ENCODE results near the gene HECW1. TPM values are rescaled to one million over a fixed set of nuclear protein-coding genes. Genes with fewer than 3 reads are reported as not detected.

HECW1 gene
- total and polyA plus RNA-seq, 4 experiments from 2014 or later, result not detected

GRCh38 chr7:43281268-43281667 is 168.8 kb downstream of the HECW1 start:
- no peaks in the 10 kb centered on the region for H3K9me3 ChIP-seq (ENCODE audit: control insufficient read depth in 1 of 2, low read length in 2 of 2)
- Mint-ChIP-seq H3K27me3 (peaks cover 15 to 17% of the 10 kb centered on the region in 2 donors), H3K27ac (no peak overlapping the region), H3K4me1 (no peaks in the 10 kb centered on the region), H3K36me3 (no peaks in the 10 kb centered on the region), H3K9me3 (peaks cover 0 to 6% (median 4%) of the 10 kb centered on the region in 8 donors), H3K4me3 (no peak overlapping the region)
- ChIA-PET POLR2A (ENCODE audit: partially characterized antibody) (no interaction called here), CTCF (ENCODE audit: partially characterized antibody) (no interaction called here)
- H3K36me3 ChIP-seq (ENCODE audit: insufficient read depth, low read length), result no peaks in the 10 kb centered on the region
- H3K4me3 ChIP-seq (ENCODE audit: low read length in 2 of 2), result no peak overlapping the region
- H3K27ac ChIP-seq (ENCODE audit: low read depth, low read length), result no peak overlapping the region
- H3K4me1 ChIP-seq (ENCODE audit: insufficient read depth, low read length), result no peaks in the 10 kb centered on the region
- intact Hi-C loops (cut with micrococcal nuclease), result no loop called here
- no peaks in the 10 kb centered on the region for H3K27me3 ChIP-seq (ENCODE audit: insufficient read depth, low read length)
- no peak for DNase-seq

- peaks cover 11 to 17% of the 10 kb centered on the region in 2 donors for H3K27me3 Mint-ChIP-seq
- POLR2A ChIA-PET (ENCODE audit: partially characterized antibody), result no interaction called here
- no peak overlapping the region for H3K4me3 Mint-ChIP-seq
- H3K9me3 Mint-ChIP-seq, result peaks cover 0 to 16% (median 7%) of the 10 kb centered on the region in 8 donors
- no peaks in the 10 kb centered on the region for H3K36me3 Mint-ChIP-seq
- H3K27ac Mint-ChIP-seq, result no peak overlapping the region
- intact Hi-C loops (cut with micrococcal nuclease), result no loop called here
- no peaks in the 10 kb centered on the region for H3K4me1 Mint-ChIP-seq
- CTCF ChIA-PET (ENCODE audit: partially characterized antibody), result no interaction called here
- no peak for DNase-seq
- H3K9me3 ChIP-seq (ENCODE audit: control insufficient read depth in 1 of 2, low read length in 2 of 2), result no peaks in the 10 kb centered on the region
- H3K4me3 ChIP-seq (ENCODE audit: low read length in 2 of 2), result no peak overlapping the region
- no peaks in the 10 kb centered on the region for H3K36me3 ChIP-seq (ENCODE audit: insufficient read depth, low read length)
- no peak overlapping the region for H3K27ac ChIP-seq (ENCODE audit: low read depth, low read length)
- no peaks in the 10 kb centered on the region for H3K4me1 ChIP-seq (ENCODE audit: insufficient read depth, low read length)
- no peaks in the 10 kb centered on the region for H3K27me3 ChIP-seq (ENCODE audit: insufficient read depth, low read length)
Observed at GRCh38 chr7:43283706-43284105, 171.3 kb downstream of the HECW1 start.

GRCh38 chr7:43289826-43290225 is 177.4 kb downstream of the HECW1 start:
- ChIA-PET POLR2A (ENCODE audit: partially characterized antibody) (no interaction called here), CTCF (ENCODE audit: partially characterized antibody) (no interaction called here)
- Histone ChIP-seq H3K36me3 (ENCODE audit: insufficient read depth, low read length) (no peaks in the 10 kb centered on the region), H3K27me3 (ENCODE audit: insufficient read depth, low read length) (peaks cover 5% of the 10 kb centered on the region), H3K9me3 (ENCODE audit: control insufficient read depth in 1 of 2, low read length in 2 of 2) (peaks cover 0 to 10% of the 10 kb centered on the region in 2 donors), H3K4me1 (ENCODE audit: insufficient read depth, low read length) (no peaks in the 10 kb centered on the region), H3K4me3 (ENCODE audit: low read length in 2 of 2) (no peak overlapping the region), H3K27ac (ENCODE audit: low read depth, low read length) (no peak overlapping the region)
- H3K9me3 Mint-ChIP-seq, result peaks cover 0 to 33% (median 19%) of the 10 kb centered on the region in 8 donors
- H3K4me1 Mint-ChIP-seq, result no peaks in the 10 kb centered on the region
- H3K36me3 Mint-ChIP-seq, result no peaks in the 10 kb centered on the region
- H3K27me3 Mint-ChIP-seq, result peaks cover 8% of the 10 kb centered on the region in 2 donors
- intact Hi-C loops (cut with micrococcal nuclease), result no loop called here
- DNase-seq, result no peak
- H3K4me3 Mint-ChIP-seq, result no peak overlapping the region
- H3K27ac Mint-ChIP-seq, result no peak overlapping the region

GRCh38 chr7:43290978-43291377 is 178.5 kb downstream of the HECW1 start:
- peaks cover 0 to 33% (median 16%) of the 10 kb centered on the region in 8 donors for H3K9me3 Mint-ChIP-seq
- no peak overlapping the region for H3K4me3 Mint-ChIP-seq
- CTCF ChIA-PET (ENCODE audit: partially characterized antibody), result no interaction called here
- H3K9me3 ChIP-seq (ENCODE audit: control insufficient read depth in 1 of 2, low read length in 2 of 2), result peaks cover 0 to 10% of the 10 kb centered on the region in 2 donors
- POLR2A ChIA-PET (ENCODE audit: partially characterized antibody), result no interaction called here
- H3K4me3 ChIP-seq (ENCODE audit: low read length in 2 of 2), result no peak overlapping the region
- intact Hi-C loops (cut with micrococcal nuclease), result no loop called here
- H3K4me1 Mint-ChIP-seq, result no peaks in the 10 kb centered on the region
- H3K27me3 Mint-ChIP-seq, result peaks cover 7 to 8% of the 10 kb centered on the region in 2 donors
- H3K4me1 ChIP-seq (ENCODE audit: insufficient read depth, low read length), result no peaks in the 10 kb centered on the region
- no peaks in the 10 kb centered on the region for H3K36me3 Mint-ChIP-seq
- H3K27ac Mint-ChIP-seq, result no peak overlapping the region
- no peak overlapping the region for H3K27ac ChIP-seq (ENCODE audit: low read depth, low read length)
- H3K27me3 ChIP-seq (ENCODE audit: insufficient read depth, low read length), result peaks cover 5% of the 10 kb centered on the region
- no peaks in the 10 kb centered on the region for H3K36me3 ChIP-seq (ENCODE audit: insufficient read depth, low read length)
- DNase-seq, result no peak

- Histone ChIP-seq H3K27ac (ENCODE audit: low read depth, low read length) (no peak overlapping the region), H3K27me3 (ENCODE audit: insufficient read depth, low read length) (peaks cover 5% of the 10 kb centered on the region), H3K36me3 (ENCODE audit: insufficient read depth, low read length) (no peaks in the 10 kb centered on the region), H3K4me1 (ENCODE audit: insufficient read depth, low read length) (no peaks in the 10 kb centered on the region), H3K4me3 (ENCODE audit: low read length in 2 of 2) (no peak overlapping the region), H3K9me3 (ENCODE audit: control insufficient read depth in 1 of 2, low read length in 2 of 2) (peaks cover 0 to 10% of the 10 kb centered on the region in 2 donors)
- intact Hi-C loops (cut with micrococcal nuclease), result no loop called here
- peaks cover 0 to 30% (median 14%) of the 10 kb centered on the region in 8 donors for H3K9me3 Mint-ChIP-seq
- H3K4me3 Mint-ChIP-seq, result no peak overlapping the region
- CTCF ChIA-PET (ENCODE audit: partially characterized antibody), result no interaction called here
- H3K36me3 Mint-ChIP-seq, result no peaks in the 10 kb centered on the region
- no peaks in the 10 kb centered on the region for H3K4me1 Mint-ChIP-seq
- H3K27ac Mint-ChIP-seq, result no peak overlapping the region
- DNase-seq, result no peak
- POLR2A ChIA-PET (ENCODE audit: partially characterized antibody), result no interaction called here
- peaks cover 7 to 8% of the 10 kb centered on the region in 2 donors for H3K27me3 Mint-ChIP-seq
Observed at GRCh38 chr7:43291789-43292188, 179.3 kb downstream of the HECW1 start.

GRCh38 chr7:43292384-43292783 is 179.9 kb downstream of the HECW1 start:
- Histone ChIP-seq H3K9me3 (ENCODE audit: control insufficient read depth in 1 of 2, low read length in 2 of 2) (peaks cover 0 to 10% of the 10 kb centered on the region in 2 donors), H3K4me1 (ENCODE audit: insufficient read depth, low read length) (no peaks in the 10 kb centered on the region), H3K36me3 (ENCODE audit: insufficient read depth, low read length) (no peaks in the 10 kb centered on the region), H3K4me3 (ENCODE audit: low read length in 2 of 2) (no peak overlapping the region), H3K27me3 (ENCODE audit: insufficient read depth, low read length) (peaks cover 5% of the 10 kb centered on the region), H3K27ac (ENCODE audit: low read depth, low read length) (no peak overlapping the region)
- Mint-ChIP-seq H3K27ac (no peak overlapping the region), H3K4me3 (no peak overlapping the region), H3K9me3 (peaks cover 0 to 27% (median 14%) of the 10 kb centered on the region in 8 donors), H3K27me3 (peaks cover 5 to 8% of the 10 kb centered on the region in 2 donors), H3K36me3 (no peaks in the 10 kb centered on the region), H3K4me1 (no peaks in the 10 kb centered on the region)
- ChIA-PET POLR2A (ENCODE audit: partially characterized antibody) (no interaction called here), CTCF (ENCODE audit: partially characterized antibody) (no interaction called here)
- intact Hi-C loops (cut with micrococcal nuclease), result no loop called here
- DNase-seq, result no peak

GRCh38 chr7:43294080-43294630 is 181.7 kb downstream of the HECW1 start:
- DNase-seq, result no peak
- no peaks in the 10 kb centered on the region for H3K36me3 Mint-ChIP-seq
- ChIA-PET CTCF (ENCODE audit: partially characterized antibody) (no interaction called here), POLR2A (ENCODE audit: partially characterized antibody) (no interaction called here)
- peak overlapping the region in 1 of 8 donors; percentile 43 for H3K4me3 Mint-ChIP-seq
- Histone ChIP-seq H3K27ac (ENCODE audit: low read depth, low read length) (no peak overlapping the region), H3K4me1 (ENCODE audit: insufficient read depth, low read length) (no peaks in the 10 kb centered on the region), H3K27me3 (ENCODE audit: insufficient read depth, low read length) (peaks cover 5% of the 10 kb centered on the region), H3K36me3 (ENCODE audit: insufficient read depth, low read length) (no peaks in the 10 kb centered on the region), H3K4me3 (ENCODE audit: low read length in 2 of 2) (no peak overlapping the region), H3K9me3 (ENCODE audit: control insufficient read depth in 1 of 2, low read length in 2 of 2) (peaks cover 0 to 10% of the 10 kb centered on the region in 2 donors)
- H3K4me1 Mint-ChIP-seq, result no peaks in the 10 kb centered on the region
- H3K27me3 Mint-ChIP-seq, result peaks cover 7 to 8% of the 10 kb centered on the region in 2 donors
- no peak overlapping the region for H3K27ac Mint-ChIP-seq
- intact Hi-C loops (cut with micrococcal nuclease), result no loop called here
- H3K9me3 Mint-ChIP-seq, result peaks cover 0 to 25% (median 13%) of the 10 kb centered on the region in 8 donors

GRCh38 chr7:43295429-43295828 is 183.0 kb downstream of the HECW1 start:
- Mint-ChIP-seq H3K9me3 (peaks cover 0 to 15% (median 7%) of the 10 kb centered on the region in 8 donors), H3K36me3 (no peaks in the 10 kb centered on the region), H3K4me1 (no peaks in the 10 kb centered on the region), H3K27me3 (peaks cover 11 to 12% of the 10 kb centered on the region in 2 donors), H3K4me3 (no peak overlapping the region), H3K27ac (no peak overlapping the region)
- H3K9me3 ChIP-seq (ENCODE audit: control insufficient read depth in 1 of 2, low read length in 2 of 2), result peaks cover 0 to 7% of the 10 kb centered on the region in 2 donors
- intact Hi-C loops (cut with micrococcal nuclease), result no loop called here
- ChIA-PET POLR2A (ENCODE audit: partially characterized antibody) (no interaction called here), CTCF (ENCODE audit: partially characterized antibody) (no interaction called here)
- no peaks in the 10 kb centered on the region for H3K36me3 ChIP-seq (ENCODE audit: insufficient read depth, low read length)
- no peaks in the 10 kb centered on the region for H3K4me1 ChIP-seq (ENCODE audit: insufficient read depth, low read length)
- no peak for DNase-seq
- no peak overlapping the region for H3K27ac ChIP-seq (ENCODE audit: low read depth, low read length)
- H3K27me3 ChIP-seq (ENCODE audit: insufficient read depth, low read length), result peaks cover 5% of the 10 kb centered on the region
- H3K4me3 ChIP-seq (ENCODE audit: low read length in 2 of 2), result no peak overlapping the region

Measured in CD4-positive, alpha-beta memory T cell (primary cell).